ENCODE measurements around the gene MGAT5B. TPM values are rescaled to one million over a fixed set of nuclear protein-coding genes. Genes with fewer than 3 reads are reported as not detected.

Gene MGAT5B
- total RNA-seq, 1 experiment from 2014 or later: 4.4 TPM

GRCh38 chr17:76878568-76878967, 10.4 kb downstream of the MGAT5B start:
- H3K4me1 ChIP-seq (ENCODE audit: control insufficient read depth in 1 of 2, insufficient read depth in 2 of 2, low read length in 2 of 2): peaks cover 0 to 1% of the 10 kb centered on the region in 2 experiments; a peak in 2 of 4 replicates
- no peaks in the 10 kb centered on the region for H3K79me2 ChIP-seq (ENCODE audit: insufficient read depth, low read length)
- H2AFZ ChIP-seq (ENCODE audit: low read depth, low read length, poor library complexity, severe bottlenecking): no peak overlapping the region
- ChIA-PET CTCF (interaction anchor here (0.9 to 2.1 kb wide), 3 partner anchors 8 to 177 kb away, joined by 3 to 5 read pairs (median 4); partner anchors contain the start of gene MGAT5B), POLR2A (no interaction called here), RAD21 (ENCODE audit: low non-redundant PET in 1 of 2, low total read pairs in 2 of 2, uncharacterized antibody in 2 of 2, unreplicated experiment in 2 of 2) (no interaction called here)
- DNase-seq (ENCODE audit: low read depth, low spot score) (no peak), ATAC-seq (no peak)
- H3K4me3 ChIP-seq (replicated peaks in 1 of 2; ENCODE audit: low read depth in 1 of 2, low read length in 2 of 2): no peak overlapping the region
- peaks cover 5 to 8% of the 10 kb centered on the region in 2 experiments; a peak in 2 of 4 replicates for H3K9me3 ChIP-seq (ENCODE audit: control insufficient read depth in 1 of 2, insufficient read depth in 1 of 2, low read depth in 1 of 2, low read length in 2 of 2)
- intact Hi-C loops (cut with micrococcal nuclease): no loop called here
- no peak overlapping the region for H3K9ac ChIP-seq (ENCODE audit: low read length)
- no TSS peak for BruUV-seq (replicated peaks)
- H3K27ac ChIP-seq (ENCODE audit: low read depth, low read length): no peak overlapping the region
- no peaks in the 10 kb centered on the region for H3K9me2 ChIP-seq (ENCODE audit: insufficient read depth)
- H3K36me3 ChIP-seq (ENCODE audit: control insufficient read depth in 1 of 2, insufficient read depth in 2 of 2, low read length in 2 of 2): no peaks in the 10 kb centered on the region
- TF ChIP-seq SP1 (IDR thresholded peaks at IDR 0.05; ENCODE audit: low read depth) (no peak), ELF1 (IDR thresholded peaks at IDR 0.05; ENCODE audit: borderline replicate concordance, low read depth) (no peak), MAX (IDR thresholded peaks at IDR 0.05) (no peak), EZH2phosphoT487 (IDR thresholded peaks at IDR 0.05; ENCODE audit: borderline replicate concordance) (no peak), POLR2A (IDR thresholded peaks at IDR 0.05; ENCODE audit: borderline replicate concordance, extremely low read depth, insufficient read depth, insufficient read length) (no peak), SIN3A (IDR thresholded peaks at IDR 0.05; ENCODE audit: low read depth) (no peak), ATF3 (IDR thresholded peaks at IDR 0.05) (no peak), SRF (IDR thresholded peaks at IDR 0.05; ENCODE audit: low read depth) (no peak), ZFX (IDR thresholded peaks at IDR 0.05) (no peak), JUND (IDR thresholded peaks at IDR 0.05) (no peak), ZNF274 (IDR thresholded peaks at IDR 0.05; ENCODE audit: low read depth, low read length) (no peak), CBX3 (IDR thresholded peaks at IDR 0.05; ENCODE audit: low read depth) (no peak), EGR1 (IDR thresholded peaks at IDR 0.05; ENCODE audit: low read depth) (no peak), FOSL1 (IDR thresholded peaks at IDR 0.05; ENCODE audit: low read depth) (no peak), CEBPB (IDR thresholded peaks at IDR 0.05; ENCODE audit: low read depth) (no peak), YY1 (IDR thresholded peaks at IDR 0.05; ENCODE audit: extremely low read depth, insufficient replicate concordance, low read depth, low read length) (no peak), RAD21 (IDR thresholded peaks at IDR 0.05; ENCODE audit: low read depth) (no peak), ZBTB33 (IDR thresholded peaks at IDR 0.05; ENCODE audit: extremely low read depth, insufficient replicate concordance, low read length) (no peak)
- TF ChIP-seq, protein P1, sequence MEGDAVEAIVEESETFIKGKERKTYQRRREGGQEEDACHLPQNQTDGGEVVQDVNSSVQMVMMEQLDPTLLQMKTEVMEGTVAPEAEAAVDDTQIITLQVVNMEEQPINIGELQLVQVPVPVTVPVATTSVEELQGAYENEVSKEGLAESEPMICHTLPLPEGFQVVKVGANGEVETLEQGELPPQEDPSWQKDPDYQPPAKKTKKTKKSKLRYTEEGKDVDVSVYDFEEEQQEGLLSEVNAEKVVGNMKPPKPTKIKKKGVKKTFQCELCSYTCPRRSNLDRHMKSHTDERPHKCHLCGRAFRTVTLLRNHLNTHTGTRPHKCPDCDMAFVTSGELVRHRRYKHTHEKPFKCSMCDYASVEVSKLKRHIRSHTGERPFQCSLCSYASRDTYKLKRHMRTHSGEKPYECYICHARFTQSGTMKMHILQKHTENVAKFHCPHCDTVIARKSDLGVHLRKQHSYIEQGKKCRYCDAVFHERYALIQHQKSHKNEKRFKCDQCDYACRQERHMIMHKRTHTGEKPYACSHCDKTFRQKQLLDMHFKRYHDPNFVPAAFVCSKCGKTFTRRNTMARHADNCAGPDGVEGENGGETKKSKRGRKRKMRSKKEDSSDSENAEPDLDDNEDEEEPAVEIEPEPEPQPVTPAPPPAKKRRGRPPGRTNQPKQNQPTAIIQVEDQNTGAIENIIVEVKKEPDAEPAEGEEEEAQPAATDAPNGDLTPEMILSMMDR (IDR thresholded peaks at IDR 0.05 in 2 of 3, conservative IDR thresholded peaks at IDR 0.05 in 1 of 3; ENCODE audit: borderline replicate concordance in 1 of 3, insufficient read depth in 1 of 3, low read depth in 2 of 3, low read length in 2 of 3): no peak
- TF ChIP-seq, protein P2, sequence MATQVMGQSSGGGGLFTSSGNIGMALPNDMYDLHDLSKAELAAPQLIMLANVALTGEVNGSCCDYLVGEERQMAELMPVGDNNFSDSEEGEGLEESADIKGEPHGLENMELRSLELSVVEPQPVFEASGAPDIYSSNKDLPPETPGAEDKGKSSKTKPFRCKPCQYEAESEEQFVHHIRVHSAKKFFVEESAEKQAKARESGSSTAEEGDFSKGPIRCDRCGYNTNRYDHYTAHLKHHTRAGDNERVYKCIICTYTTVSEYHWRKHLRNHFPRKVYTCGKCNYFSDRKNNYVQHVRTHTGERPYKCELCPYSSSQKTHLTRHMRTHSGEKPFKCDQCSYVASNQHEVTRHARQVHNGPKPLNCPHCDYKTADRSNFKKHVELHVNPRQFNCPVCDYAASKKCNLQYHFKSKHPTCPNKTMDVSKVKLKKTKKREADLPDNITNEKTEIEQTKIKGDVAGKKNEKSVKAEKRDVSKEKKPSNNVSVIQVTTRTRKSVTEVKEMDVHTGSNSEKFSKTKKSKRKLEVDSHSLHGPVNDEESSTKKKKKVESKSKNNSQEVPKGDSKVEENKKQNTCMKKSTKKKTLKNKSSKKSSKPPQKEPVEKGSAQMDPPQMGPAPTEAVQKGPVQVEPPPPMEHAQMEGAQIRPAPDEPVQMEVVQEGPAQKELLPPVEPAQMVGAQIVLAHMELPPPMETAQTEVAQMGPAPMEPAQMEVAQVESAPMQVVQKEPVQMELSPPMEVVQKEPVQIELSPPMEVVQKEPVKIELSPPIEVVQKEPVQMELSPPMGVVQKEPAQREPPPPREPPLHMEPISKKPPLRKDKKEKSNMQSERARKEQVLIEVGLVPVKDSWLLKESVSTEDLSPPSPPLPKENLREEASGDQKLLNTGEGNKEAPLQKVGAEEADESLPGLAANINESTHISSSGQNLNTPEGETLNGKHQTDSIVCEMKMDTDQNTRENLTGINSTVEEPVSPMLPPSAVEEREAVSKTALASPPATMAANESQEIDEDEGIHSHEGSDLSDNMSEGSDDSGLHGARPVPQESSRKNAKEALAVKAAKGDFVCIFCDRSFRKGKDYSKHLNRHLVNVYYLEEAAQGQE (IDR thresholded peaks at IDR 0.05; ENCODE audit: low read depth): no peak
- H3K4me2 ChIP-seq (ENCODE audit: low read length): no peak overlapping the region
- no peaks in the 10 kb centered on the region for H4K20me1 ChIP-seq (ENCODE audit: insufficient read depth)
- no peaks in the 10 kb centered on the region for H3K27me3 ChIP-seq (ENCODE audit: insufficient read depth, low read length)
